ENCODE data around the gene KIAA1217. TPM values are rescaled to one million over a fixed set of nuclear protein-coding genes. Genes with fewer than 3 reads are reported as not detected.

The KIAA1217 gene
- total RNA-seq, 2 experiments from 2014 or later, result 0.67 to 1.3 TPM

- Mint-ChIP-seq H3K27me3 (no peaks in the 10 kb centered on the region), H3K36me3 (ENCODE audit: low read depth) (no peaks in the 10 kb centered on the region), H3K4me1 (ENCODE audit: low read depth) (no peaks in the 10 kb centered on the region), H3K4me3 (no peak overlapping the region), H3K9me3 (no peaks in the 10 kb centered on the region), H3K27ac (no peak overlapping the region)
- ChIA-PET CTCF (no interaction called here), POLR2A (no interaction called here)
- no peak for TF ChIP-seq CTCF (IDR thresholded peaks at IDR 0.05)
- intact Hi-C loops (cut with micrococcal nuclease), result no loop called here
- no peak for ATAC-seq
- DNase-seq, result no peak
Measured at GRCh38 chr10:24223341-24223740, 14.4 kb downstream of the KIAA1217 start.

- Mint-ChIP-seq H3K36me3 (ENCODE audit: low read depth) (no peaks in the 10 kb centered on the region), H3K4me3 (no peak overlapping the region), H3K27me3 (no peaks in the 10 kb centered on the region), H3K4me1 (ENCODE audit: low read depth) (no peaks in the 10 kb centered on the region), H3K27ac (no peak overlapping the region), H3K9me3 (no peaks in the 10 kb centered on the region)
- no peak for TF ChIP-seq CTCF (IDR thresholded peaks at IDR 0.05)
- ChIA-PET CTCF (no interaction called here), POLR2A (no interaction called here)
- no peak for ATAC-seq
- DNase-seq, result no peak
- intact Hi-C loops (cut with micrococcal nuclease), result no loop called here
Measured at GRCh38 chr10:24223953-24224352, 15.0 kb downstream of the KIAA1217 start.

- POLR2A ChIA-PET, result no interaction called here
- H3K9me3 Mint-ChIP-seq, result no peaks in the 10 kb centered on the region
- DNase-seq (no peak), ATAC-seq (no peak)
- H3K36me3 Mint-ChIP-seq (ENCODE audit: low read depth), result no peaks in the 10 kb centered on the region
- no peak overlapping the region for H3K4me3 Mint-ChIP-seq
- no peak for TF ChIP-seq CTCF (IDR thresholded peaks at IDR 0.05)
- H3K27ac Mint-ChIP-seq, result no peak overlapping the region
- intact Hi-C loops (cut with micrococcal nuclease), result no loop called here
- CTCF ChIA-PET, result no interaction called here
- H3K27me3 Mint-ChIP-seq, result no peaks in the 10 kb centered on the region
- H3K4me1 Mint-ChIP-seq (ENCODE audit: low read depth), result no peaks in the 10 kb centered on the region
Measured at GRCh38 chr10:24228642-24229041, 19.7 kb downstream of the KIAA1217 start.

GRCh38 chr10:24229909-24230308, 21.0 kb downstream of the KIAA1217 start:
- ATAC-seq (no peak), DNase-seq (no peak)
- H3K9me3 Mint-ChIP-seq, result no peaks in the 10 kb centered on the region
- POLR2A ChIA-PET, result no interaction called here
- TF ChIP-seq CTCF (IDR thresholded peaks at IDR 0.05), result no peak
- CTCF ChIA-PET, result no interaction called here
- H3K36me3 Mint-ChIP-seq (ENCODE audit: low read depth), result no peaks in the 10 kb centered on the region
- H3K4me3 Mint-ChIP-seq, result no peak overlapping the region
- H3K4me1 Mint-ChIP-seq (ENCODE audit: low read depth), result no peaks in the 10 kb centered on the region
- H3K27me3 Mint-ChIP-seq, result no peaks in the 10 kb centered on the region
- H3K27ac Mint-ChIP-seq, result no peak overlapping the region
- intact Hi-C loops (cut with micrococcal nuclease), result no loop called here

- DNase-seq (no peak), ATAC-seq (no peak)
- Mint-ChIP-seq H3K4me1 (ENCODE audit: low read depth) (no peaks in the 10 kb centered on the region), H3K36me3 (ENCODE audit: low read depth) (no peaks in the 10 kb centered on the region), H3K9me3 (no peaks in the 10 kb centered on the region), H3K27me3 (no peaks in the 10 kb centered on the region), H3K27ac (no peak overlapping the region), H3K4me3 (no peak overlapping the region)
- intact Hi-C loops (cut with micrococcal nuclease), result no loop called here
- POLR2A ChIA-PET, result no interaction called here
- CTCF ChIA-PET, result no interaction called here
- no peak for TF ChIP-seq CTCF (IDR thresholded peaks at IDR 0.05)
Measured at GRCh38 chr10:24231200-24231599, 22.3 kb downstream of the KIAA1217 start.
